SK-N-SH (cell line): ENCODE data around the gene HSFX3.
"Not testable (repeated sequence)": the region's sequence is repeated elsewhere in the genome, so short reads cannot be mapped to it uniquely, and the experiment has no call there.

Experiments
- EP300 ChIP-seq, 2 experiments: IDR thresholded peaks; 2 replicates each; pipeline versions ENCODE4 v1.4.0 to v1.6.1; 2012; ENCODE audit warnings: borderline replicate concordance in 1 of 2, low read depth in 1 of 2, low read length in 1 of 2
- POLR2AphosphoS5 ChIP-seq: IDR thresholded peaks from 2 replicates; pipeline ENCODE4 v1.6.1; 2012; ENCODE audit warnings: low read depth, low read length

DNA sequence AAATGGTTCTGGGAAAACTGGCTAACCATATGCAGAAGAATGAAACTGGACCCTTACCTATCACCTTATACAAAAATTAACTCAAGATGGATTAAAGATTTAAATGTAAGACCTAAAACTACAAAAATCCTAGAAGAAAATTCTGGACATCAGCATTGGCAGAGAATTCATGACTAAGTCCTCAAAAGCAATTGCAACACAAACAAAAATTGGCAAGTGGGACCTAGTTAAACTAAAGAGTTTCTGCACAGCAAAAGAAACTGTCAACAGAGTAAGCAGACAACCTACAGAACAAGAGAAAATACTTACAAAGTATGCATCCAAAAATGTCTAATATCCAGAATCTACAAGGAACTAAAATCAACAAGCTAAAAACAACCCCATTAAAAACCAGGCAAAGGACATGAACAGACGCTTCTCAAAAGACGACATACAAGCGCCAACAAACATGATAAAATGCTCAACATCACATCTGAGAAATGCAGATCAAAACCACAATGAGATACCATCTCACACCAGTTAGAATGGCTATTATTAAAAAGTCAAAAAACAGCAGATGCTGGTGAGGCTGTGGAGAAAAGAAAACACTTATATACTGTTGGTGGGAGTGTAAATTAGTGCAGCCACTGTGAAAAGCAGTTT, 29.0 kb downstream of the HSFX3 start:
- TF ChIP-seq POLR2AphosphoS5; EP300 (IDR thresholded peaks at IDR 0.05; ENCODE audit: borderline replicate concordance in 1 of 2, low read depth in 1 of 2, low read length in 1 of 2): not testable (repeated sequence)
